GM04504 (cell line): ENCODE results near the gene IGSF23.
"Not testable (repeated sequence)": the region's sequence is repeated elsewhere in the genome, so short reads cannot be mapped to it uniquely, and the experiment has no call there.

Experiments
- DNase-seq: peaks from one replicate; pipeline ENCODE4 v3.0.0-alpha.2; 2012; ENCODE audit warnings: low read depth

The IGSF23 gene

GRCh38 chr19:44587963-44588770 is 25.2 kb upstream of the IGSF23 start:
- DNase-seq, result peak; percentile 58

- no peak for DNase-seq
Observed at GRCh38 chr19:44588771-44589112, 24.6 kb upstream of the IGSF23 start.

- no peak for DNase-seq
Observed at GRCh38 chr19:44590245-44591059, 22.9 kb upstream of the IGSF23 start.

GRCh38 chr19:44591340-44591993 is 21.9 kb upstream of the IGSF23 start:
- not testable (repeated sequence) for DNase-seq

- DNase-seq, result no peak
Observed at GRCh38 chr19:44592451-44592890, 20.9 kb upstream of the IGSF23 start.

- DNase-seq, result no peak
Observed at GRCh38 chr19:44593294-44593693, 20.1 kb upstream of the IGSF23 start.

- not testable (repeated sequence) for DNase-seq
Observed at GRCh38 chr19:44593866-44594266, 19.5 kb upstream of the IGSF23 start.

GRCh38 chr19:44596428-44597130 is 16.8 kb upstream of the IGSF23 start:
- DNase-seq, result no peak

GRCh38 chr19:44597131-44597491 is 16.3 kb upstream of the IGSF23 start:
- DNase-seq, result no peak

GRCh38 chr19:44598355-44598754 is 15.0 kb upstream of the IGSF23 start:
- DNase-seq, result no peak

GRCh38 chr19:44598880-44599279 is 14.5 kb upstream of the IGSF23 start:
- no peak for DNase-seq

GRCh38 chr19:44600466-44600865 is 12.9 kb upstream of the IGSF23 start:
- DNase-seq, result no peak

GRCh38 chr19:44602081-44602480 is 11.3 kb upstream of the IGSF23 start:
- no peak for DNase-seq

- peak; percentile 94 for DNase-seq
Observed at GRCh38 chr19:44603201-44603945, 10.0 kb upstream of the IGSF23 start.

GRCh38 chr19:44604241-44604640 is 9.1 kb upstream of the IGSF23 start:
- no peak for DNase-seq

GRCh38 chr19:44605547-44605946 is 7.8 kb upstream of the IGSF23 start:
- DNase-seq, result no peak

- DNase-seq, result no peak
Observed at GRCh38 chr19:44607049-44607448, 6.3 kb upstream of the IGSF23 start.

- DNase-seq, result no peak
Observed at GRCh38 chr19:44607917-44608316, 5.4 kb upstream of the IGSF23 start.

GRCh38 chr19:44608391-44608821 is 5.0 kb upstream of the IGSF23 start:
- DNase-seq, result no peak

GRCh38 chr19:44609219-44609618 is 4.1 kb upstream of the IGSF23 start:
- no peak for DNase-seq

- DNase-seq, result not testable (repeated sequence)
Observed at GRCh38 chr19:44610497-44610896, 2.9 kb upstream of the IGSF23 start.
